GM19397 (cell line): ENCODE results near the gene SEPTIN10.

Experiments
- ATAC-seq: cut with Tn5 transposase; IDR thresholded peaks from one replicate; pipeline ENCODE4 v1.9.1; 2021; ENCODE audit warnings: mild to moderate bottlenecking, moderate library complexity; ENCODE audit not compliant: unreplicated experiment

Gene SEPTIN10

GRCh38 chr2:109501461-109501860 is 112.3 kb downstream of the SEPTIN10 start:
- ATAC-seq = no peak

DNA sequence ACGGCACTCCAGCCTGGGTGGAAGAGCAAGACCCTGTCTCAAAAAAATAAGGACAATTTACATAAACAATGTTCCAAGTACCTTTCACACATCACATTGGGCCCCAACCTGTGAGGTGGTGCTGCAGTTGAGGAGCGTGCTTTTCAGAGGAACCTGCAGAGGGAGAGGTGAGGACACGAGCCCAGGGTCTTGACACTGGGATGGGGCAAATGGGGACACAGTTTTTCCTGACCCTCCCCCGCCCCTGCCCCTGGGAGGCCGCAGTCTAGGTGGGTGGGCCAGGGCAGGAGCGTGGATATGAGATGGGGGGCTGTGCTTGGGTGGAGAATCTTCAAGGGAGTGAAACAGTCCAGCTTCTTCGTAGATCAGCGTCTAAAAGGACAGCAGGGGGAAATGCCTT is 112.9 kb downstream of the SEPTIN10 start:
- ATAC-seq = no peak

DNA sequence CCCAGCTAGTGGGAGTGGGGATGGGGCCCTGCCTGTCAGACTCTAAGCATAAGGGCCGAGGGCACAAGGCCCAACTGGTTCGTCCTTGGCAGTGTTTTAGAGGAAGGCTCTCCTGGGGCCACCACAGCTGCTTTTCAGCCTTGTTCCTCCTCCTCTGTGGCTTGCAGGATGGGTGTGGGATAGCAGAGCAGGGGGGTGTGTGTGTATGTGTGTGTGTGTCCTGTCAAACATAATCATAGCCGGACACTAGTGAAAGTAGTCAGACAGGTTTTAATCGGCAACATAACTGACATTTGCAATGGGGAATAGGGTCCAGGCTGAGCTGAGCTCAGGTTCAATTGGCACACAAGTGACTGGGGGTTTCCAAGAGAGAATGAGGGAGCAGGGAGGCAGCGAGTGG is 114.2 kb downstream of the SEPTIN10 start:
- ATAC-seq = no peak

DNA sequence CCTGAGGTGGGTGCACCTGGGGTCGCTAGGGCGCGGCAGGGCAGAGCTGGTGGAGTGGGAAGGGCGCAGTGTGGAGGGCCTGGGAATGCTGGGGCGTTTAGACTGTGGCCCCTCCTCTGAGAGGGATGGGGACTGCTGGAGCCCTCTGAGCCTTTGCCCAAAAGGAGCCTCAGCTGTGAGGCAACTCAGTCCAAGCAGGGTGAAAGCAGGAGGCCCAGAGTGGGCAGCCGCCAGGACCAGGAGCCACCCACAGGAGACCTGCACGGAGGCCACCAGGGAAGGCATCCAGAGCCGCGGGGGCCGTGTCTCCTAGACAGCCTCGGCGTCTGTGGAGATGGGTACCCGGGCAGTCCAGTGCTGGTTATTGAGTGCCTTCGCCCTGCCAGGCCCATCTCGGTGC is 114.9 kb downstream of the SEPTIN10 start:
- no peak for ATAC-seq

DNA sequence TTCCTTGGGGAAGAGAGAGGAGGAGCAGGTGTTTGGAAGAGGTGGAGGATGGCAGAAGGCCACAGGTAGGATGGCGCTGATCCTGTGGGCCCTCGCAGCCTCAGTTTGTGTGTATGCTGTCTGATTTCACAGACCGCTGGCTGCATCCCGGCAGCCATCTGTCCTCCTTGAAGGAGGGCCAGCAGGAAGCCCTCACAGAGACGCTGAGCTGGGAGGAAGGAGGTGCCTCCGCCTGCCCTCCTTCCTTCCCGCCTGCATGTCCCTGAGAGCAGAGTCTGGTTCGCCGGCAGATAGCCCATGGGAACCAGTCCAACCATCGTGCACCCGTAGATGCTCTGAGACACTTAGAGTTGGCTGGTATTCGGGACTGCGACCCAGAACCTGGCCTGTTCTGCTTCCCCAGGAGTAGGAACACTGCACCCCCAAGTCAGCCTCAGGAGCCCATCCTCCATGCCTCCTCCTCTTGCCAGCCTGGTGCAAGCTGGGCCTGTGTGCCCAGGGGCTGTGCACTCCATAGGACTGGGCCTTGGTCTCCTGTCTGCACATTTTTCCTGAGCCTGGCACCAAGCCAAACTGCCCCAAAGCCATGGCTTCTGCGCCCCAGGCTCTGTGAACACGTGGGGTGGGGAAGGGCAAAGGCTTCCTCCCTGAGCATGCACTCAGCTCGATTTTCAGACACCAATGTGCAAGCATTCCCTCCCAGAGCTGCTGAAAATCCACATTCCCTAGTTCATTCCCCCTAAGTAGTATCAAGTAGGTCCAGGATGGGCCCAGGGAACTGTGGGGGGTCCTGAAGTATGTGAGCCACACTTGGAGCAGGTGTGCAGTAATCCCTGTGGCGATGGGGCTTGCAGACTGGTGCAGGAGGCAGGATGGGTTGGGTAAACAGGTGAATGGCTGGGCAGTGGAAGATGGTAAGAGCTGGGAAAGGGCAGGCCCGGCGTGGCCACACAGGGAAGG is 115.6 kb downstream of the SEPTIN10 start:
- ATAC-seq = no peak

DNA sequence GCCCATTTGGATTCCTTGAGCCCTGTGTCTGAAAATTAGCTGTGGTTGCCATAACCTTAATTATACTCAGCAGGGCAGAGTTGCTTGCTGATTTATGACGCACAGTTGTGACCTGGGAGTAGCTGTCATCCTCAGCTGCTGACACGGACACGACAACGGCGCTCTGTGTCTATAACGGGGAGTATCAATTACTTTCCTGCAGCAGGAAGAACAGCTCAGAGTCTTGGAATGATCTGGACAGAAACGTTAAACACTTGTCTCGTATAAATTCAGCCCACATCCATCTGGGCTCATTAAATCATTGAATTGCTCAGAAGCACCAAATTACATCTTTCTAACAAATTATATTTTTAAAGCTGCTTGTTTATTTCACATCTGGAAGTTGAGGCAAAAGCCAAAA is 116.3 kb downstream of the SEPTIN10 start:
- no peak for ATAC-seq

DNA sequence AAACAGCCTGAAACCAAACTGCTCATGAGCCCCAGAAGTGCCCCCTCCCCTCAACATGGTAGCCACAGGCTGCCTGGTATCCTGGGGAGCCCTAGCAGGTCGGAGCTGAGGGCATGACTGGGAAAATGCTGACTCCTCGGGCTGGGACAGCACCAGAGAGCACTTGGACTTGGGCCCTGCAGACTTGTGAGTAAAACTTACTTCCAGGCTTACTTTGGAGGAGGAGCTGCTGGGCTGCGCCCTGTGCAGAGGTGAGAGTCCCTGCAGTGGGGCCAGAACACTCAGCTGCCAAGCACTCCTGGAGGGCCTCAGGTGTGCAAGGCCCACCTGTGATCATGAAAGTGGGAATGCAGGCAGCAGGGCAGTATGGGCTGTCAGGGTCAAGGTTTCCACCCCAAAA is 119.4 kb downstream of the SEPTIN10 start:
- no peak for ATAC-seq

DNA sequence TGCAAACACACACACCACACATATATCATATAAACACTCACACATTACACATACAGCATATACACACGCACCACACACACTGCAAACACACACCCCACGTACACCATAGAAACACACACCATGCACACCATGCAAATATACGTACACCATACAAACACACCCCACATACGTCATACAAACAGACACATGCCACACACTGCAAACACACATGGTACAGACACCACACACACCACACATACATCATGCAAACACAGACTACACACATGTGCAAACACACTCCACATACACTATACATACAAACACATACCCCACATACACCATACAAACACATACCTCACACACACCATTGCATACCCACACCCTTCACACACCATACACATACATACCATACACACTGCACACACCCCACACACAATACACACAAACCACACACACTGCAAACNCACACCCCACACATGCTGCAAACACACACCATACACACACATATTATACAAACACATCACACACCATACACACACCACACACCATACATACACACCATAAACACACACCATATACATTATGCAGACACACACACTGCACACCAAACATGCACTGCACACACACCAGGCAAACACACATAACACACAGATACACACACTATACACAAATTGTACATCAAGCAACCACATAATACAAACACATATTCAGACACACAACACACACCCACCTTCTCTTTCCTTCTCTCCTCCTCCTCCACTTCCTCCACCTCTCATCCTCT is 120.4 kb downstream of the SEPTIN10 start:
- ATAC-seq = no peak
